H9 (cell line): Measurements from ENCODE around the gene CDH4. TPM values are rescaled to one million over a fixed set of nuclear protein-coding genes. Genes with fewer than 3 reads are reported as not detected.

Experiments used
- DNase-seq: peaks from one replicate; pipeline ENCODE4 v3.0.0-alpha.2; 2017
- H2AFZ ChIP-seq: one replicate; pipeline ENCODE4 v1.6.1; 2013; ENCODE audit warnings: mild to moderate bottlenecking, low read length, control low read depth, moderate library complexity
- H2AK5ac ChIP-seq: 2 replicates; pipeline ENCODE4 v1.6.1; 2013; ENCODE audit warnings: low read length, control low read depth, mixed read lengths; ENCODE audit not compliant: insufficient read length
- H2BK120ac ChIP-seq: one replicate; pipeline ENCODE4 v1.6.1; 2013; ENCODE audit warnings: low read depth, mild to moderate bottlenecking, low read length, control low read depth, inconsistent platforms; ENCODE audit not compliant: poor library complexity, severe bottlenecking
- H2BK12ac ChIP-seq: 2 replicates; pipeline ENCODE4 v1.6.1; 2013; ENCODE audit warnings: low read length, control low read depth, mixed read lengths, low read depth; ENCODE audit not compliant: insufficient read length
- H2BK15ac ChIP-seq: 2 replicates; pipeline ENCODE4 v1.6.1; 2013; ENCODE audit warnings: low read depth, low read length, control low read depth
- H2BK20ac ChIP-seq: one replicate; pipeline ENCODE4 v1.6.1; 2013; ENCODE audit warnings: low read depth, mild to moderate bottlenecking, low read length, control low read depth, inconsistent platforms; ENCODE audit not compliant: poor library complexity, severe bottlenecking
- H2BK5ac ChIP-seq: 2 replicates; pipeline ENCODE4 v1.6.1; 2013; ENCODE audit warnings: low read length, control low read depth, mixed read lengths; ENCODE audit not compliant: insufficient read length
- H3K14ac ChIP-seq: 2 replicates; pipeline ENCODE4 v1.6.1; 2013; ENCODE audit warnings: low read length, control low read depth; ENCODE audit not compliant: insufficient read depth
- H3K18ac ChIP-seq: 2 replicates; pipeline ENCODE4 v1.6.1; 2013; ENCODE audit warnings: low read depth, mild to moderate bottlenecking, mixed read lengths, low read length, control low read depth; ENCODE audit not compliant: insufficient read length
- H3K23ac ChIP-seq: 2 replicates; pipeline ENCODE4 v1.6.1; 2013; ENCODE audit warnings: low read length, control low read depth, mixed read lengths, low read depth; ENCODE audit not compliant: insufficient read length
- H3K23me2 ChIP-seq: 2 replicates; pipeline ENCODE4 v1.6.1; 2013; ENCODE audit warnings: low read depth, mild to moderate bottlenecking, mixed read lengths, low read length, control low read depth; ENCODE audit not compliant: insufficient read length, poor library complexity, severe bottlenecking
- H3K27ac ChIP-seq: 2 replicates; pipeline ENCODE4 v1.5.1; 2013; ENCODE audit warnings: low read length, control low read depth, mixed read lengths, low read depth; ENCODE audit not compliant: insufficient read length
- H3K27me3 ChIP-seq: 2 replicates; pipeline ENCODE4 v1.6.1; 2013; ENCODE audit warnings: low read length, control low read depth, inconsistent platforms; ENCODE audit not compliant: insufficient read depth
- H3K4ac ChIP-seq: 2 replicates; pipeline ENCODE4 v1.6.1; 2013; ENCODE audit warnings: low read depth, mild to moderate bottlenecking, control low read depth, inconsistent platforms, low read length, moderate library complexity
- H3K4me1 ChIP-seq: 2 replicates; pipeline ENCODE4 v1.6.1; 2013; ENCODE audit warnings: low read length, control low read depth, inconsistent platforms; ENCODE audit not compliant: insufficient read depth
- H3K4me2 ChIP-seq: 2 replicates; pipeline ENCODE4 v1.6.1; 2013; ENCODE audit warnings: low read length, control low read depth, mixed read lengths; ENCODE audit not compliant: insufficient read length, insufficient read depth
- H3K56ac ChIP-seq: 2 replicates; pipeline ENCODE4 v1.6.1; 2013; ENCODE audit warnings: low read depth, mild to moderate bottlenecking, mixed read lengths, low read length, control low read depth; ENCODE audit not compliant: insufficient read length
- H3K79me1 ChIP-seq: 2 replicates; pipeline ENCODE4 v1.6.1; 2013; ENCODE audit warnings: low read depth, mild to moderate bottlenecking, moderate library complexity, low read length, control low read depth, inconsistent platforms; ENCODE audit not compliant: insufficient read depth, poor library complexity, severe bottlenecking
- H3K79me2 ChIP-seq: 2 replicates; pipeline ENCODE4 v1.6.1; 2013; ENCODE audit warnings: low read length, control low read depth, inconsistent platforms; ENCODE audit not compliant: insufficient read depth
- H3K9ac ChIP-seq: 2 replicates; pipeline ENCODE4 v1.6.1; 2013; ENCODE audit warnings: low read length, control low read depth, mixed read lengths; ENCODE audit not compliant: insufficient read length; ENCODE audit errors: extremely low read depth
- H3K9me3 ChIP-seq: one replicate; pipeline ENCODE4 v1.6.1; 2013; ENCODE audit warnings: low read depth, low read length, inconsistent platforms; ENCODE audit not compliant: control insufficient read depth
- H3T11ph ChIP-seq: one replicate; pipeline ENCODE4 v1.6.1; 2013; ENCODE audit warnings: mild to moderate bottlenecking, low read length, control low read depth, inconsistent platforms
- H4K20me1 ChIP-seq: one replicate; pipeline ENCODE4 v1.6.1; 2013; ENCODE audit not compliant: control insufficient read depth, insufficient read length, insufficient read depth
- H4K5ac ChIP-seq: 2 replicates; pipeline ENCODE4 v1.6.1; 2013; ENCODE audit warnings: low read depth, mild to moderate bottlenecking, mixed read lengths, low read length, control low read depth; ENCODE audit not compliant: insufficient read length
- H4K8ac ChIP-seq: replicated peaks from 2 replicates; pipeline ENCODE4 v1.6.1; 2013; ENCODE audit warnings: low read length, control low read depth, mixed read lengths, low read depth; ENCODE audit not compliant: insufficient read length
- H4K91ac ChIP-seq: 2 replicates; pipeline ENCODE4 v1.6.1; 2013; ENCODE audit warnings: low read depth, mild to moderate bottlenecking, moderate library complexity, mixed read lengths, low read length, control low read depth; ENCODE audit not compliant: insufficient read length
- H3K27ac Mint-ChIP-seq, 3 experiments: 2 replicates in 2 of 3; 3 replicates in 1 of 3; pipeline ENCODE4 v1.8.0; 2020 to 2021; ENCODE audit warnings: mixed read lengths in 3 of 3, mild to moderate bottlenecking in 1 of 3, moderate library complexity in 1 of 3
- H3K27me3 Mint-ChIP-seq: 2 replicates; pipeline ENCODE4 v1.8.0; 2021; ENCODE audit warnings: low read depth, mild to moderate bottlenecking, moderate library complexity, mixed read lengths
- H3K36me3 Mint-ChIP-seq, 3 experiments: 2 replicates in 2 of 3; 3 replicates in 1 of 3; pipeline ENCODE4 v1.8.0; 2020 to 2021; ENCODE audit warnings: low read depth in 3 of 3, mixed read lengths in 3 of 3; ENCODE audit not compliant: insufficient read depth in 1 of 3
- H3K4me1 Mint-ChIP-seq, 2 experiments: 2 replicates each; pipeline ENCODE4 v1.8.0; 2020; ENCODE audit warnings: mixed read lengths in 2 of 2
- H3K4me3 Mint-ChIP-seq, 2 experiments: 2 replicates in 1 of 2; 3 replicates in 1 of 2; pipeline ENCODE4 v1.8.0; 2020 to 2021; ENCODE audit warnings: mild to moderate bottlenecking in 2 of 2, mixed read lengths in 2 of 2, moderate library complexity in 1 of 2
- H3K9me3 Mint-ChIP-seq, 2 experiments: 2 replicates in 1 of 2; 3 replicates in 1 of 2; pipeline ENCODE4 v1.8.0; 2020; ENCODE audit warnings: mild to moderate bottlenecking in 2 of 2, mixed read lengths in 2 of 2, moderate library complexity in 1 of 2
- CTCF ChIP-seq: fragments of 200-600 bp; sonication (generic); conservative IDR thresholded peaks from 3 replicates; pipeline ENCODE4 v1.8.0; 2021; ENCODE audit warnings: antibody characterized with exemption, mild to moderate bottlenecking
- WGBS: extraction: QIAGEN DNeasy Blood & Tissue Kit; methylation state at CpG from one replicate; pipeline ENCODE4 v1.1.7; 2013; ENCODE audit warnings: missing lambda C conversion rate, low lambda C conversion rate, mixed read lengths; ENCODE audit not compliant: insufficient read length; ENCODE audit errors: extremely low coverage; 5-methylcytosine and 5-hydroxymethylcytosine counted together
- total RNA-seq: library from RNA; stranded (reverse); gene quantifications from 2 replicates; pipeline ENCODE4 v1.2.1, GENCODE V29; 2021

The CDH4 gene
- total RNA-seq, 1 experiment from 2014 or later, result 3.0 TPM

- no peaks in the 10 kb centered on the region for H3K4me1 ChIP-seq
- H3K27ac Mint-ChIP-seq, result no peak overlapping the region; a peak in 1 of 7 replicates
- peaks cover 2% of the 10 kb centered on the region in 2 experiments; a peak in 2 of 4 replicates for H3K4me1 Mint-ChIP-seq
- no peaks in the 10 kb centered on the region for H3K27me3 Mint-ChIP-seq
- H2AK5ac ChIP-seq, result no peak overlapping the region
- H3K9ac ChIP-seq, result no peak overlapping the region
- no peak overlapping the region for H3K4me3 Mint-ChIP-seq
- H4K91ac ChIP-seq, result no peak overlapping the region
- H3K9me3 Mint-ChIP-seq, result no peaks in the 10 kb centered on the region; a peak in 1 of 5 replicates
- no peak overlapping the region for H3T11ph ChIP-seq
- H3K79me1 ChIP-seq, result no peaks in the 10 kb centered on the region
- H2BK5ac ChIP-seq, result no peak overlapping the region
- no peak overlapping the region for H2BK120ac ChIP-seq
- H3K79me2 ChIP-seq, result no peaks in the 10 kb centered on the region
- no peak for DNase-seq
- no peak overlapping the region for H3K23ac ChIP-seq
- no CpG with 5 or more reads among the region's 12 CpGs for WGBS
- no peaks in the 10 kb centered on the region for H3K23me2 ChIP-seq
- H2BK12ac ChIP-seq, result no peak overlapping the region
- no peaks in the 10 kb centered on the region for H4K20me1 ChIP-seq
- H2BK20ac ChIP-seq, result no peak overlapping the region
- H4K5ac ChIP-seq, result no peak overlapping the region
- no peak overlapping the region for H3K4ac ChIP-seq
- TF ChIP-seq CTCF, result no peak
- H3K4me2 ChIP-seq, result no peak overlapping the region
- no peak overlapping the region for H3K14ac ChIP-seq
- no peak overlapping the region for H2AFZ ChIP-seq
- H3K27me3 ChIP-seq, result no peaks in the 10 kb centered on the region
- no peak overlapping the region for H3K18ac ChIP-seq
- H3K9me3 ChIP-seq, result no peaks in the 10 kb centered on the region
- no peak overlapping the region for H3K27ac ChIP-seq
- no peak overlapping the region for H4K8ac ChIP-seq
- H2BK15ac ChIP-seq, result no peak overlapping the region
- H3K36me3 Mint-ChIP-seq, result peaks cover 10 to 30% (median 24%) of the 10 kb centered on the region in 3 experiments
- H3K56ac ChIP-seq, result no peak overlapping the region
Measured at GRCh38 chr20:61979090-61979489, 727.0 kb downstream of the CDH4 start.
